ENCODE data around the gene SEMA4D.

The SEMA4D gene

DNA sequence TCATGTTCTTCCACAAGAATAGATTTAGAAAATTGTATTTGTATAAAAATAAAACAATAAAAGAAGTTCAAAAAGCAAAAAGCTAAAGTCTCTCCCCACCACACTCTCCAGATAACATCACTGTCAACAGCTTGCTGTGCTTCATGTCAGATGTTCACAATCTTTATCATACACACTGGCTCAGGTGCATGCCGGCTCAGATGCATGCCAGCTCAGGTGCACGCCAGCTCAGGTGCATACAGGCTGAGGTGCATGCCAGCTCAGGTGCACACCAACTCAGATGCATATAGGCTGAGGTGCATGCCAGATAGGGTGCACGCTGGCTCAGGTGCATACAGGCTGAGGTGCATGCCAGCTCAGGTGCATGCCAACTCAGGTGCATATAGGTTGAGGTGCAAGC, 26.5 kb downstream of the SEMA4D start:
- Histone ChIP-seq H3K4me1 (ENCODE audit: insufficient read depth, low read length) (peaks cover 16% of the 10 kb centered on the region), H3K36me3 (ENCODE audit: insufficient read depth, low read length) (no peaks in the 10 kb centered on the region), H2AFZ (ENCODE audit: low read depth, low read length) (no peak overlapping the region)

GRCh38 chr9:89470224-89470839, 27.6 kb downstream of the SEMA4D start:
- H3K9me3 ChIP-seq (ENCODE audit: low read length), result no peaks in the 10 kb centered on the region
- no peak overlapping the region for H2AFZ ChIP-seq (ENCODE audit: low read depth, low read length)
- no peaks in the 10 kb centered on the region for H3K36me3 ChIP-seq (ENCODE audit: insufficient read depth, low read length)
- peaks cover 16% of the 10 kb centered on the region for H3K4me1 ChIP-seq (ENCODE audit: insufficient read depth, low read length)
- no peak overlapping the region for H3K4me3 ChIP-seq (ENCODE audit: low read length)
- no peaks in the 10 kb centered on the region for H3K27me3 ChIP-seq (ENCODE audit: insufficient read depth, low read length)

More for the DNA sequence above, 26.5 kb downstream of the SEMA4D start:
- Histone ChIP-seq H3K4me3 (ENCODE audit: low read length) (no peak overlapping the region), H3K9me3 (ENCODE audit: low read length) (no peaks in the 10 kb centered on the region), H3K27me3 (ENCODE audit: insufficient read depth, low read length) (no peaks in the 10 kb centered on the region)

DNA sequence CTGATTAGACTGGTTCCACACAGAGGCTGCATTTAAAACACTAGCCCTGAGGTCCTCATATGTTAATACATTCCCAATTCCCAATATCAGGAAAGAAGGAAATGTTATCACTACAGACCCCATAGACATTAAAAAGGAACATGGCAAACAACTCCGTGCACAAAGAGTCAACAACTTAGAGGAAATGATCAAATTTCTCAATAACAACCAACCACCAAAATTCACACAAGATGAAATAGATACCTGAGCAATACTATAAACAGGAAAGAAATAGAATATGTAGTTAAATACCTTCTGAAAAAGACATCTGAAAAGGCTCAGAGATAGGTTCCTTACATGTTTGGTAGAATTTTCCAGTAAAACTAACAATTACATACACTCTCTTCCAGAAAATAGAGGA, 28.9 kb downstream of the SEMA4D start:
- Histone ChIP-seq H3K4me3 (ENCODE audit: low read length) (no peak overlapping the region), H2AFZ (ENCODE audit: low read depth, low read length) (no peak overlapping the region), H3K4me1 (ENCODE audit: insufficient read depth, low read length) (peaks cover 16% of the 10 kb centered on the region), H3K9me3 (ENCODE audit: low read length) (no peaks in the 10 kb centered on the region), H3K27me3 (ENCODE audit: insufficient read depth, low read length) (no peaks in the 10 kb centered on the region), H3K36me3 (ENCODE audit: insufficient read depth, low read length) (no peaks in the 10 kb centered on the region)

GRCh38 chr9:89468281-89468960, 29.5 kb downstream of the SEMA4D start:
- H3K4me3 ChIP-seq (ENCODE audit: low read length), result no peak overlapping the region
- H3K36me3 ChIP-seq (ENCODE audit: insufficient read depth, low read length), result no peaks in the 10 kb centered on the region
- peaks cover 16% of the 10 kb centered on the region for H3K4me1 ChIP-seq (ENCODE audit: insufficient read depth, low read length)
- no peaks in the 10 kb centered on the region for H3K9me3 ChIP-seq (ENCODE audit: low read length)
- H3K27me3 ChIP-seq (ENCODE audit: insufficient read depth, low read length), result no peaks in the 10 kb centered on the region
- no peak overlapping the region for H2AFZ ChIP-seq (ENCODE audit: low read depth, low read length)

DNA sequence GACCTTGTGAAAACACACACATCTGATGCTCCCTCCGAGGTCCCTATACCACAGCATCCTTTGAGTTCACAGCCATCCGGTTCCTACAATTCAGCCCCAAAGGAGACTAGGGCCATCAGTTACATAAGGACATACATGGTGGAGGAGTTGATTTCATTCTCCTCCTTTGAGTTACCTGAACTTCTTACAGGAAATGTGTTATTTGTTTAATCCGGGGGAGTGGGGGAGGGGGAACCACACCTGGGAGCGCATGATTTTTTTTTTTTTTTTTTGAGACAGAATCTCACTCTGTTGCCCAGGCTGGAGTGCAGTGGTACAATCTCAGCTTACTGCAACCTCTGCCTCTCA, 30.7 kb downstream of the SEMA4D start:
- H3K36me3 ChIP-seq (ENCODE audit: insufficient read depth, low read length), result no peaks in the 10 kb centered on the region
- no peak overlapping the region for H2AFZ ChIP-seq (ENCODE audit: low read depth, low read length)
- H3K4me1 ChIP-seq (ENCODE audit: insufficient read depth, low read length), result peaks cover 16% of the 10 kb centered on the region
- H3K4me3 ChIP-seq (ENCODE audit: low read length), result no peak overlapping the region
- H3K27me3 ChIP-seq (ENCODE audit: insufficient read depth, low read length), result no peaks in the 10 kb centered on the region
- no peaks in the 10 kb centered on the region for H3K9me3 ChIP-seq (ENCODE audit: low read length)

DNA sequence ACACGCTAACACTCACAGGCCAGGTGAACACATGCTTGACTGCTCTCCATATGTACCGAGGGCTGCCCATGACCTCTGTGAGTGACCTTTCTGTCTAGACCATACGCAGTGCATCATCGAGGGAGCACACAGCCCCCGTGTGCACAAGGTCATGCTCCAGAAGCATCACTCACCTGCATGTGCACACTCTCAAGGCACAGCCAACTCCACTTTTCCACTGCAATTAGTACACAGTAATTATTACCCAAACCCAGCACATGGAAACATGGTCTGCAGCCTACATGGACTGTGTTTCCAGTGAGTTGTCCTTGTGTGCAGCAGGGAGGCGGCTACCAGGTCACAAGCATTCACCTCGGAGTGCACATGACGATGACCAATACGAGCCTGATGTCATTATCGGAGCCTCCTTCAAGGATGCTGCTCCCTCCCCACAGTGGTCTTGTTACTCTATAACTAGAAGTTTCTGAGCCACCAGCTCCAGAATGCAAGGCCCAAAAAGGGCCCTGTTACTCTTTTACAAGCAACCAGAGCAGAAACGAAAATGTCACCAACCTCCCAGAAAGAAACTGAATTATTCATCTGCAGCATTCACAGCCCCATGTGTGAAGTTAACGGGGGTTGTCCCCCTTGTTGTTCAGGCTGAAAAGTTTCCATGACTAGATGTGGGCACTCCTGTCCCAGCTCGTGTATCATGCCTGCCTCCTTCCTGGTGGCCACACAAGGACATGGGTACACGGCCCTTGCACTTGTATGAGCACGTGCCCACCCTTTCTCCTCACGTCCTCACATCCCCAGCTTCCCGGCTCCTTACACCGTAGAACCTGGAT, 31.2 kb downstream of the SEMA4D start:
- Histone ChIP-seq H3K4me3 (ENCODE audit: low read length) (no peak overlapping the region), H3K27me3 (ENCODE audit: insufficient read depth, low read length) (no peaks in the 10 kb centered on the region), H3K4me1 (ENCODE audit: insufficient read depth, low read length) (peaks cover 16% of the 10 kb centered on the region), H3K9me3 (ENCODE audit: low read length) (no peaks in the 10 kb centered on the region), H2AFZ (ENCODE audit: low read depth, low read length) (no peak overlapping the region), H3K36me3 (ENCODE audit: insufficient read depth, low read length) (no peaks in the 10 kb centered on the region)

- Histone ChIP-seq H3K4me3 (ENCODE audit: low read length) (no peak overlapping the region), H3K36me3 (ENCODE audit: insufficient read depth, low read length) (no peaks in the 10 kb centered on the region), H2AFZ (ENCODE audit: low read depth, low read length) (no peak overlapping the region), H3K4me1 (ENCODE audit: insufficient read depth, low read length) (peaks cover 13% of the 10 kb centered on the region), H3K9me3 (ENCODE audit: low read length) (no peaks in the 10 kb centered on the region), H3K27me3 (ENCODE audit: insufficient read depth, low read length) (no peaks in the 10 kb centered on the region)
Observed at GRCh38 chr9:89465726-89466308, 32.1 kb downstream of the SEMA4D start.

DNA sequence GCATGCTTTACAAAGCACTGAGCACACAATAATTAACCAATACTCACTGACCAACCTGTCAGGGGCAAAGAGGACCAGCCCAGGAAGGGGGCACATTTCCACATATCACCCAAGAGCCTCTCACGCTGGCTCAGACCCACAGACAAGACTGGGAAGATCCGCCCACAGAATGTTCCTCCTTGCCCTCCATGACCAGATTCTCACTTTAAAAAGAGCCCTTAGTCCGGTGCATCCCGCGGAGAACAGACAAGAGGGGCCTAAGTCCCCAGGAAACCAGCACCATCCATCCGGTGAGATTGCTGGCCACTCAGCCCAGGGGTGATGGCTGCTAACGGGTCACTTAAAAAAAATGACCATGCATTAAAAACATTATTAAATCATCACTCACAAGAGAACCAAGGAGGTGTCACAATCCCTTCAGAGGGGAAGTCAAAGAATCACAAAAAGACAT, 32.9 kb downstream of the SEMA4D start:
- Histone ChIP-seq H3K4me3 (ENCODE audit: low read length) (no peak overlapping the region), H3K9me3 (ENCODE audit: low read length) (no peaks in the 10 kb centered on the region), H3K36me3 (ENCODE audit: insufficient read depth, low read length) (no peaks in the 10 kb centered on the region), H2AFZ (ENCODE audit: low read depth, low read length) (no peak overlapping the region), H3K4me1 (ENCODE audit: insufficient read depth, low read length) (peaks cover 10% of the 10 kb centered on the region), H3K27me3 (ENCODE audit: insufficient read depth, low read length) (no peaks in the 10 kb centered on the region)

- Histone ChIP-seq H3K27me3 (ENCODE audit: insufficient read depth, low read length) (no peaks in the 10 kb centered on the region), H3K9me3 (ENCODE audit: low read length) (no peaks in the 10 kb centered on the region), H3K4me3 (ENCODE audit: low read length) (no peak overlapping the region), H2AFZ (ENCODE audit: low read depth, low read length) (no peak overlapping the region), H3K4me1 (ENCODE audit: insufficient read depth, low read length) (peaks cover 8% of the 10 kb centered on the region), H3K36me3 (ENCODE audit: insufficient read depth, low read length) (no peaks in the 10 kb centered on the region)
Observed at GRCh38 chr9:89464300-89464901, 33.5 kb downstream of the SEMA4D start.

DNA sequence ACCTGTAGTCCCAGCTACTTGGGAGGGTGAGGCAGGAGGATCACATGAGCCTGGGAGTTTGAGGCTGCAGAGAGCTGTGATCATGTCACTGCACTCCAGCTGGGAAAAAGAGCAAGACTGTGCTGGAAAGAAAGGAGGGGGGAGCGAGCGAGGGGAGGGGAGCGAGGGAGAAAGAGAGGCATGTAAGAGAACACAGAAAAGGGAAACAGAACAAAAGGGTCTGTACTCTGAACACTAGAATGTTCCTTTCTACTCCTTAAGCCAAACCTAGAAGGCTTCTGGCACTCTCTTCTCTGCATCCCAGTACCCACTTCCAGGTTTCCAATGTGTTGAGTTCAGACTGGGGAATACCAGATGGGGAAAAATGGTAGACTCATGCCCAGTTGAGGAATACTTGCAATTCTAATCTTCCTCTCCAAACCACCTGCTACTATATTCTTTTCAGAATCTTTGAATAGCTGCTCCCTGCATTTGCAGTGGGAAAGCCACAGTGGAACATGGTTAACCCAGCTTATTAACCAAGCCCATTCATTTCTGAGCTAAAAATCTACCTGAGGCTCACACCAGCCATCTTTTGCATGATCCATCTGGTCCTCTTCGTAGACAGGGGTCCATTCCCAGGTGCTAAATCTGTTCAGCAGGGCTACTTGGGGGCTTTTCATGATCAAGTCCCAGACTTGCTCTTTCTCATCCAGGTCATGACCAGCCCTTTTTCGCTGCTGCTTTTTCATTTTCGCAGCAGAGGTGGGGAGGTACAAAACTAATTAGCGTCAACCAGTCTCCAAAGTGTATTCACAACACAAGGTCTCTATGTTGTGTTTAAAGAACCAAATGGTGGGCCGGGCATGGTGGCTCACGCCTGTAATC, 34.9 kb downstream of the SEMA4D start:
- Histone ChIP-seq H3K36me3 (ENCODE audit: insufficient read depth, low read length) (no peaks in the 10 kb centered on the region), H3K27me3 (ENCODE audit: insufficient read depth, low read length) (no peaks in the 10 kb centered on the region), H3K9me3 (ENCODE audit: low read length) (no peaks in the 10 kb centered on the region), H3K4me3 (ENCODE audit: low read length) (no peak overlapping the region), H2AFZ (ENCODE audit: low read depth, low read length) (no peak overlapping the region), H3K4me1 (ENCODE audit: insufficient read depth, low read length) (peaks cover 7% of the 10 kb centered on the region)

GRCh38 chr9:89462199-89462598, 35.7 kb downstream of the SEMA4D start:
- Histone ChIP-seq H3K9me3 (ENCODE audit: low read length) (no peaks in the 10 kb centered on the region), H3K36me3 (ENCODE audit: insufficient read depth, low read length) (no peaks in the 10 kb centered on the region), H3K4me1 (ENCODE audit: insufficient read depth, low read length) (peaks cover 7% of the 10 kb centered on the region), H3K4me3 (ENCODE audit: low read length) (no peak overlapping the region), H2AFZ (ENCODE audit: low read depth, low read length) (no peak overlapping the region), H3K27me3 (ENCODE audit: insufficient read depth, low read length) (no peaks in the 10 kb centered on the region)

DNA sequence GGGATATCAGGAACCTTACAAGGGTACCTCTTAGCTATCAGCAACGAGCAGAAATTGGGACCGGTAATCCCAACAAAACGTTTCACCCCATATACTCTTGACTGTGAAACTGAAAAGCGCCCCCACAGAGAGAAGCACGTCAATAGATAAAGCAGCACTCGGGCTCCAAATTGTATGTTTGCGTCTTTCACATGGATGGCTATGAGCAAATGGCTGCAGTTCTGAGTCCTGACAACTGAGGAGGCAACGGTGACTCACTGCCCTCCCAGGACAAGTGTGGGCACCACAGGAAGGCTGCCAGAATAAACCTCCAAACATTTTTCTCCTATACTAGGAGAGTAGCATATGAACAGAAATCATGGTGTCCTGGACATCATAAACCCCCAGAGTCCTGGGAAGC, 36.6 kb downstream of the SEMA4D start:
- no peaks in the 10 kb centered on the region for H3K36me3 ChIP-seq (ENCODE audit: insufficient read depth, low read length)
- no peak overlapping the region for H3K4me3 ChIP-seq (ENCODE audit: low read length)
- H3K4me1 ChIP-seq (ENCODE audit: insufficient read depth, low read length), result peaks cover 7% of the 10 kb centered on the region
- H3K9me3 ChIP-seq (ENCODE audit: low read length), result no peaks in the 10 kb centered on the region
- H2AFZ ChIP-seq (ENCODE audit: low read depth, low read length), result no peak overlapping the region
- no peaks in the 10 kb centered on the region for H3K27me3 ChIP-seq (ENCODE audit: insufficient read depth, low read length)
